Measurements from ENCODE around the gene AFP. TPM values are rescaled to one million over a fixed set of nuclear protein-coding genes. Genes with fewer than 3 reads are reported as not detected.
A peak's percentile ranks its signal among the peaks of the same experiment; 100 is the strongest.

Gene AFP
- polyA plus RNA-seq, 6 donors from 2014 or later: not detected

- Mint-ChIP-seq H3K27me3 (peaks cover 0 to 25% (median 14%) of the 10 kb centered on the region in 3 donors), H3K9me3 (peaks cover 3 to 19% (median 5%) of the 10 kb centered on the region in 7 donors), H3K4me3 (no peak overlapping the region), H3K27ac (no peak overlapping the region), H3K4me1 (no peaks in the 10 kb centered on the region), H3K36me3 (no peaks in the 10 kb centered on the region)
- ATAC-seq (ENCODE audit: low read depth in 2 of 2) (no peak), DNase-seq (no peak)
Observed at GRCh38 chr4:73468170-73468569, 32.1 kb downstream of the AFP start.

- ATAC-seq (ENCODE audit: low read depth in 2 of 2) (no peak), DNase-seq (no peak)
- Mint-ChIP-seq H3K4me3 (no peak overlapping the region), H3K4me1 (no peaks in the 10 kb centered on the region), H3K27me3 (peaks cover 0 to 28% (median 14%) of the 10 kb centered on the region in 3 donors), H3K36me3 (peaks cover 0 to 11% of the 10 kb centered on the region in 2 donors), H3K9me3 (peaks cover 7 to 44% (median 20%) of the 10 kb centered on the region in 7 donors), H3K27ac (no peak overlapping the region)
Observed at GRCh38 chr4:73470728-73471127, 34.7 kb downstream of the AFP start.

- H3K4me3 Mint-ChIP-seq: no peak overlapping the region
- no peaks in the 10 kb centered on the region for H3K4me1 Mint-ChIP-seq
- peaks cover 8 to 24% (median 9%) of the 10 kb centered on the region in 3 donors for H3K27me3 Mint-ChIP-seq
- H3K27ac Mint-ChIP-seq: no peak overlapping the region
- peaks cover 0 to 14% of the 10 kb centered on the region in 2 donors for H3K36me3 Mint-ChIP-seq
- DNase-seq: no peak
- H3K9me3 Mint-ChIP-seq: peaks cover 10 to 39% (median 24%) of the 10 kb centered on the region in 7 donors
- ATAC-seq (ENCODE audit: low read depth in 2 of 2): no peak
Observed at GRCh38 chr4:73477176-73477575, 41.2 kb downstream of the AFP start.

- H3K27ac Mint-ChIP-seq: no peak overlapping the region
- H3K4me3 Mint-ChIP-seq: no peak overlapping the region
- H3K9me3 Mint-ChIP-seq: peaks cover 6 to 17% (median 14%) of the 10 kb centered on the region in 7 donors
- H3K4me1 Mint-ChIP-seq: no peaks in the 10 kb centered on the region
- H3K27me3 Mint-ChIP-seq: peaks cover 5 to 21% (median 11%) of the 10 kb centered on the region in 3 donors
- ATAC-seq (ENCODE audit: low read depth in 2 of 2) (no peak), DNase-seq (no peak)
- peaks cover 0 to 14% of the 10 kb centered on the region in 2 donors for H3K36me3 Mint-ChIP-seq
Observed at GRCh38 chr4:73479323-73479722, 43.3 kb downstream of the AFP start.

- peaks cover 9 to 21% (median 20%) of the 10 kb centered on the region in 3 donors for H3K27me3 Mint-ChIP-seq
Observed at GRCh38 chr4:73481358-73481757, 45.3 kb downstream of the AFP start, which contains the start of gene AFM. Gene AFM (plus strand): TSS chr4:73481745. CDS start chr4:73481776, 31 bp downstream.

GRCh38 chr4:73485085-73485484, 49.1 kb downstream of the AFP start:
- no peaks in the 10 kb centered on the region for H3K36me3 Mint-ChIP-seq
- H3K27me3 Mint-ChIP-seq: peaks cover 9 to 20% (median 16%) of the 10 kb centered on the region in 3 donors
- ATAC-seq (ENCODE audit: low read depth in 2 of 2) (no peak), DNase-seq (no peak)
- H3K4me1 Mint-ChIP-seq: no peaks in the 10 kb centered on the region
- H3K4me3 Mint-ChIP-seq: no peak overlapping the region
- H3K27ac Mint-ChIP-seq: no peak overlapping the region
- H3K9me3 Mint-ChIP-seq: peaks cover 0 to 4% (median 0%) of the 10 kb centered on the region in 7 donors

More at GRCh38 chr4:73481358-73481757, 45.3 kb downstream of the AFP start, which contains the start of gene AFM:
- H3K4me3 Mint-ChIP-seq: no peak within 1 kb of the TSS
- DNase-seq: no peak
- H3K36me3 Mint-ChIP-seq: no peaks in the 10 kb centered on the region
- no peaks in the 10 kb centered on the region for H3K4me1 Mint-ChIP-seq
- peak within 1 kb of the TSS in 1 of 6 donors; percentile 12 for H3K27ac Mint-ChIP-seq
- no peak for ATAC-seq (ENCODE audit: low read depth in 2 of 2)
- peaks cover 0 to 4% (median 0%) of the 10 kb centered on the region in 7 donors for H3K9me3 Mint-ChIP-seq

GRCh38 chr4:73485596-73485995, 49.6 kb downstream of the AFP start:
- Mint-ChIP-seq H3K9me3 (peaks cover 0 to 4% (median 0%) of the 10 kb centered on the region in 7 donors), H3K27me3 (peaks cover 9 to 19% (median 17%) of the 10 kb centered on the region in 3 donors), H3K27ac (no peak overlapping the region), H3K36me3 (no peaks in the 10 kb centered on the region), H3K4me1 (no peaks in the 10 kb centered on the region), H3K4me3 (no peak overlapping the region)
- no peak for DNase-seq
- ATAC-seq (ENCODE audit: low read depth in 2 of 2): no peak

GRCh38 chr4:73486497-73486896, 50.5 kb downstream of the AFP start:
- ATAC-seq (ENCODE audit: low read depth in 2 of 2) (no peak), DNase-seq (no peak)
- Mint-ChIP-seq H3K27me3 (peaks cover 4 to 15% (median 12%) of the 10 kb centered on the region in 3 donors), H3K4me1 (no peaks in the 10 kb centered on the region), H3K36me3 (no peaks in the 10 kb centered on the region), H3K9me3 (peaks cover 0 to 4% (median 0%) of the 10 kb centered on the region in 7 donors), H3K27ac (no peak overlapping the region), H3K4me3 (no peak overlapping the region)

- ATAC-seq (ENCODE audit: low read depth in 2 of 2): no peak
- peaks cover 0 to 4% (median 0%) of the 10 kb centered on the region in 7 donors for H3K9me3 Mint-ChIP-seq
- H3K36me3 Mint-ChIP-seq: no peaks in the 10 kb centered on the region
- no peak overlapping the region for H3K4me3 Mint-ChIP-seq
- peaks cover 4 to 15% (median 12%) of the 10 kb centered on the region in 3 donors for H3K27me3 Mint-ChIP-seq
- no peaks in the 10 kb centered on the region for H3K4me1 Mint-ChIP-seq
- no peak for DNase-seq
- no peak overlapping the region for H3K27ac Mint-ChIP-seq
Observed at GRCh38 chr4:73487233-73487632, 51.2 kb downstream of the AFP start.

- no peak for ATAC-seq (ENCODE audit: low read depth in 2 of 2)
- no peaks in the 10 kb centered on the region for H3K9me3 Mint-ChIP-seq
- H3K4me1 Mint-ChIP-seq: no peaks in the 10 kb centered on the region
- H3K4me3 Mint-ChIP-seq: no peak overlapping the region
- no peaks in the 10 kb centered on the region for H3K27me3 Mint-ChIP-seq
- no peak overlapping the region for H3K27ac Mint-ChIP-seq
- no peaks in the 10 kb centered on the region for H3K36me3 Mint-ChIP-seq
- no peak for DNase-seq
Observed at GRCh38 chr4:73499996-73500765, 64.2 kb downstream of the AFP start.

- H3K4me1 Mint-ChIP-seq: no peaks in the 10 kb centered on the region
- no peak overlapping the region for H3K4me3 Mint-ChIP-seq
- no peaks in the 10 kb centered on the region for H3K36me3 Mint-ChIP-seq
- ATAC-seq (ENCODE audit: low read depth in 2 of 2) (no peak), DNase-seq (no peak)
- H3K27me3 Mint-ChIP-seq: peaks cover 0 to 4% (median 0%) of the 10 kb centered on the region in 3 donors
- H3K9me3 Mint-ChIP-seq: no peaks in the 10 kb centered on the region
- H3K27ac Mint-ChIP-seq: peak overlapping the region in 1 of 6 donors; percentile 7
Observed at GRCh38 chr4:73501664-73502265, 65.7 kb downstream of the AFP start.

- Mint-ChIP-seq H3K9me3 (no peaks in the 10 kb centered on the region), H3K27me3 (peaks cover 0 to 4% (median 0%) of the 10 kb centered on the region in 3 donors), H3K4me1 (no peaks in the 10 kb centered on the region), H3K4me3 (no peak overlapping the region), H3K27ac (no peak overlapping the region), H3K36me3 (no peaks in the 10 kb centered on the region)
- DNase-seq (no peak), ATAC-seq (ENCODE audit: low read depth in 2 of 2) (no peak)
Observed at GRCh38 chr4:73505567-73505966, 69.5 kb downstream of the AFP start.
